Chondrocyte (in vitro differentiated cells): ENCODE results near the gene ACVR2A. TPM values are rescaled to one million over a fixed set of nuclear protein-coding genes. Genes with fewer than 3 reads are reported as not detected.

Source experiments
- DNase-seq: peaks from one replicate; pipeline ENCODE4 v3.0.0; 2021; ENCODE audit warnings: mixed read lengths, low spot score
- H3K27ac Mint-ChIP-seq: one replicate; pipeline ENCODE4 v1.8.0; 2021; ENCODE audit warnings: mild to moderate bottlenecking, moderate library complexity, mixed read lengths; ENCODE audit not compliant: unreplicated experiment
- H3K27me3 Mint-ChIP-seq: 2 replicates; pipeline ENCODE4 v1.8.0; 2021; ENCODE audit warnings: low read depth, mixed read lengths
- H3K36me3 Mint-ChIP-seq: 2 replicates; pipeline ENCODE4 v1.8.0; 2021; ENCODE audit warnings: low read depth, mixed read lengths
- H3K4me1 Mint-ChIP-seq: 2 replicates; pipeline ENCODE4 v1.8.0; 2021; ENCODE audit warnings: low read depth, mild to moderate bottlenecking, mixed read lengths
- H3K4me3 Mint-ChIP-seq: one replicate; pipeline ENCODE4 v1.8.0; 2021; ENCODE audit warnings: mild to moderate bottlenecking, moderate library complexity, mixed read lengths; ENCODE audit not compliant: unreplicated experiment
- H3K9me3 Mint-ChIP-seq: 2 replicates; pipeline ENCODE4 v1.8.0; 2021; ENCODE audit warnings: low read depth, mixed read lengths
- total RNA-seq: library from RNA; stranded (reverse); gene quantifications from 3 replicates; pipeline ENCODE4 v1.2.1, GENCODE V29; 2021
- TF ChIP-seq, protein P1 (sequence below): fragments of 200-600 bp; sonication (generic); IDR thresholded peaks from 2 replicates; pipeline ENCODE4 v1.5.0; 2021; ENCODE audit warnings: antibody characterized with exemption, mild to moderate bottlenecking, moderate library complexity

Gene ACVR2A
- total RNA-seq, 1 donor from 2014 or later, result 12.3 TPM

DNA sequence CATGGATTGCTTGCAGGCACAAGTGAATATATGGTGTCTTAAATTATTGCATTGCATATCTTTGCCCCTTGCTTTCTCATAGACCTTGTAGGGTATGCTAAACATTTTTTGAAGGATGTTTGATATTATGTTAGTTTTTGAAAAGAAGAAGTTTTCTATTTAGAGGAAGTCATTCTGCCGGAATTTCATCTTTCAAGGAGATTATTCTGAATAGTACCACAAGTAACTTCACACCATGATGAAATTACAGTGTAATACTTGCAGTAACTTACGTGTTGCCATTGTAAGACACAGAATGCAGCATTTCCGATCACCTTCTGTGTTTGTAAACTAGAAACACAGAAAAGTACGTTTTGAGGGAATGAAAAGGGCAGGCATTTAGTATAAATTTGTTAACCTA is 71.9 kb downstream of the ACVR2A start:
- Mint-ChIP-seq H3K27ac (no peak overlapping the region), H3K4me3 (no peak overlapping the region), H3K9me3 (no peaks in the 10 kb centered on the region), H3K4me1 (peaks cover 11% of the 10 kb centered on the region), H3K36me3 (peaks cover 14% of the 10 kb centered on the region), H3K27me3 (no peaks in the 10 kb centered on the region)
- DNase-seq, result no peak
- TF ChIP-seq, protein P1, sequence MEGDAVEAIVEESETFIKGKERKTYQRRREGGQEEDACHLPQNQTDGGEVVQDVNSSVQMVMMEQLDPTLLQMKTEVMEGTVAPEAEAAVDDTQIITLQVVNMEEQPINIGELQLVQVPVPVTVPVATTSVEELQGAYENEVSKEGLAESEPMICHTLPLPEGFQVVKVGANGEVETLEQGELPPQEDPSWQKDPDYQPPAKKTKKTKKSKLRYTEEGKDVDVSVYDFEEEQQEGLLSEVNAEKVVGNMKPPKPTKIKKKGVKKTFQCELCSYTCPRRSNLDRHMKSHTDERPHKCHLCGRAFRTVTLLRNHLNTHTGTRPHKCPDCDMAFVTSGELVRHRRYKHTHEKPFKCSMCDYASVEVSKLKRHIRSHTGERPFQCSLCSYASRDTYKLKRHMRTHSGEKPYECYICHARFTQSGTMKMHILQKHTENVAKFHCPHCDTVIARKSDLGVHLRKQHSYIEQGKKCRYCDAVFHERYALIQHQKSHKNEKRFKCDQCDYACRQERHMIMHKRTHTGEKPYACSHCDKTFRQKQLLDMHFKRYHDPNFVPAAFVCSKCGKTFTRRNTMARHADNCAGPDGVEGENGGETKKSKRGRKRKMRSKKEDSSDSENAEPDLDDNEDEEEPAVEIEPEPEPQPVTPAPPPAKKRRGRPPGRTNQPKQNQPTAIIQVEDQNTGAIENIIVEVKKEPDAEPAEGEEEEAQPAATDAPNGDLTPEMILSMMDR, result no peak

DNA sequence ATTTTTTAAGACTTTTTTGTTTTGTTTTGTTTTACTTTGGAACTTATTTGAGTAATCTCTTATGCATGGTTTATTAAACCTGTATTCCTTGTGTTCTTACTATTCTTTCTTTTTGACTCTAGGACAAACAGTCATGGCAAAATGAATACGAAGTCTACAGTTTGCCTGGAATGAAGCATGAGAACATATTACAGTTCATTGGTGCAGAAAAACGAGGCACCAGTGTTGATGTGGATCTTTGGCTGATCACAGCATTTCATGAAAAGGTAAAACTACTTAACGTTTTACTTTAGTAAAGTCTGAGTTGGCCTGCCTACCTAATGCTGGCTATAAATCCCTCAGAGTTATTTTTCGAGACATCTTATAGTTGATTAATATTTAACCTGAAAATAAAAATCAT is 72.3 kb downstream of the ACVR2A start:
- DNase-seq, result no peak
- Mint-ChIP-seq H3K4me1 (peaks cover 11% of the 10 kb centered on the region), H3K9me3 (no peaks in the 10 kb centered on the region), H3K4me3 (no peak overlapping the region), H3K36me3 (peaks cover 14% of the 10 kb centered on the region), H3K27ac (no peak overlapping the region), H3K27me3 (no peaks in the 10 kb centered on the region)
- TF ChIP-seq, protein P1, result no peak

GRCh38 chr2:147923846-147924245 is 79.0 kb downstream of the ACVR2A start:
- Mint-ChIP-seq H3K36me3 (peaks cover 12% of the 10 kb centered on the region), H3K9me3 (no peaks in the 10 kb centered on the region)
- DNase-seq, result no peak

GRCh38 chr2:147924647-147925046 is 79.8 kb downstream of the ACVR2A start:
- H3K4me3 Mint-ChIP-seq, result no peak overlapping the region
- TF ChIP-seq, protein P1, result no peak
- H3K27me3 Mint-ChIP-seq, result no peaks in the 10 kb centered on the region
- peaks cover 8% of the 10 kb centered on the region for H3K36me3 Mint-ChIP-seq
- no peak for DNase-seq
- no peaks in the 10 kb centered on the region for H3K9me3 Mint-ChIP-seq
- H3K27ac Mint-ChIP-seq, result no peak overlapping the region
- H3K4me1 Mint-ChIP-seq, result peaks cover 6% of the 10 kb centered on the region

More at GRCh38 chr2:147923846-147924245, 79.0 kb downstream of the ACVR2A start:
- Mint-ChIP-seq H3K27me3 (no peaks in the 10 kb centered on the region), H3K4me3 (no peak overlapping the region), H3K4me1 (peaks cover 6% of the 10 kb centered on the region), H3K27ac (no peak overlapping the region)
- TF ChIP-seq, protein P1, result no peak

- Mint-ChIP-seq H3K4me3 (no peak overlapping the region), H3K36me3 (peaks cover 7% of the 10 kb centered on the region), H3K9me3 (no peaks in the 10 kb centered on the region), H3K4me1 (peaks cover 6% of the 10 kb centered on the region), H3K27me3 (no peaks in the 10 kb centered on the region), H3K27ac (no peak overlapping the region)
- DNase-seq, result no peak
- TF ChIP-seq, protein P1, result no peak
Observed at GRCh38 chr2:147925886-147926285, 81.1 kb downstream of the ACVR2A start.
